Hindlimb muscle (tissue), 1 donor: ENCODE measurements around the gene AKR1C4. TPM values are rescaled to one million over a fixed set of nuclear protein-coding genes. Genes with fewer than 3 reads are reported as not detected.

Experiments used
- DNase-seq: peaks from one replicate; pipeline ENCODE4 v3.0.0-alpha.2; 2013
- polyA plus RNA-seq: library from polyadenylated mRNA; unstranded; fragments of 120-200 nt; gene quantifications from one replicate; pipeline ENCODE4 v1.2.1, GENCODE V29; 2013; ENCODE audit not compliant: insufficient read length

The AKR1C4 gene
- polyA plus RNA-seq, 1 donor = not detected

- DNase-seq = no peak
Measured at GRCh38 chr10:5268234-5268633, 71.6 kb downstream of the AKR1C4 start.

Other genes with a start within 250 kb of the AKR1C4 start
- 8.4 TPM for gene AKR1C1, start 233.4 kb upstream of the AKR1C4 start, polyA plus RNA-seq
- gene AKR1C2, start 193.0 kb upstream of the AKR1C4 start, polyA plus RNA-seq = 5.7 TPM
- gene AKR1C3, start 102.4 kb upstream of the AKR1C4 start, polyA plus RNA-seq = 1.0 TPM
- not detected for gene AKR1C8, start 11.7 kb upstream of the AKR1C4 start, polyA plus RNA-seq
- gene UCN3, start 168.1 kb downstream of the AKR1C4 start, polyA plus RNA-seq = not detected
- not detected for gene TUBAL3, start 208.0 kb downstream of the AKR1C4 start, polyA plus RNA-seq
- gene NET1, start 215.7 kb downstream of the AKR1C4 start, polyA plus RNA-seq = 93.3 TPM